ENCODE results near the gene GGCT. TPM values are rescaled to one million over a fixed set of nuclear protein-coding genes. Genes with fewer than 3 reads are reported as not detected.

GGCT gene
- polyA plus RNA-seq, 1 donor (not counting 4 experiments of a cell fraction or from before 2014, with no cell fraction given) = 59.8 TPM

DNA sequence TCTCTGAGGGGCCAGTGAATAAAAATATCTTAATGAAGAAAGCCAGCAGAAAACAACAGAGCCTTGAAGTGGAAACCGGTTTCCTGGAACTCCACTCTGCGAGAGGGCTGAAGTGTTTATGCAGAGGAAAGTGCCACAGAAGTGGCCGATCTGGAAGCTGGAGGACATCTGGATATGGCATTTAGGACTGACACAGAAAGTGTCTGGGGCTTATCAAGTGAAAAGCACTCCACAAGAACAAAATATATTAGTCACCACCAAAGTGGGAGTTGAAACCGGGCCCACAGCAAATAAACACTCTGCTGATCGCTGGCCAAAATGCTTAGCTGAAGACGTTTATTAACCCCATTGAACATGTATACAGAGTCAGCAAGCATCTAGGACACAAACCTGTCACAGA lies 33.9 kb downstream of the GGCT start:
- no peak for DNase-seq (ENCODE audit: low read depth, low spot score)
- no peaks in the 10 kb centered on the region for H4K20me1 ChIP-seq (ENCODE audit: control insufficient read depth, extremely low read depth, insufficient read depth, low read length)
- no peaks in the 10 kb centered on the region for H3K9me1 ChIP-seq (ENCODE audit: control insufficient read depth, extremely low read depth, insufficient read depth, low read length)

GRCh38 chr7:30470163-30470770 lies 34.4 kb downstream of the GGCT start:
- H3K9ac ChIP-seq (ENCODE audit: control insufficient read depth, extremely low read depth, insufficient read depth, low read length) = no peak overlapping the region
- no peak for FAIRE-seq
- H2AFZ ChIP-seq (ENCODE audit: control insufficient read depth, low read length) = no peak overlapping the region
- no peaks in the 10 kb centered on the region for H3K27me3 ChIP-seq (ENCODE audit: control insufficient read depth, extremely low read depth, insufficient read depth, low read length)
- H3K9me1 ChIP-seq (ENCODE audit: control insufficient read depth, extremely low read depth, insufficient read depth, low read length) = no peaks in the 10 kb centered on the region
- peaks cover 5% of the 10 kb centered on the region for H3K79me2 ChIP-seq (ENCODE audit: control insufficient read depth, insufficient read depth, low read length)
- H3K4me3 ChIP-seq (ENCODE audit: control insufficient read depth in 2 of 3, extremely low read depth in 1 of 3, insufficient read depth in 2 of 3, low read depth in 1 of 3, low read length in 3 of 3) = no peak overlapping the region
- no peak for TF ChIP-seq EZH2 (IDR thresholded peaks at IDR 0.05; ENCODE audit: low read length)
- TF ChIP-seq CTCF (optimal IDR thresholded peaks at IDR 0.05 in 1 of 3, IDR thresholded peaks at IDR 0.05 in 1 of 3, conservative IDR thresholded peaks at IDR 0.05 in 1 of 3; ENCODE audit: extremely low read depth in 1 of 3, insufficient read depth in 2 of 3, low read length in 3 of 3) = no peak
- H3K36me3 ChIP-seq (ENCODE audit: control insufficient read depth in 2 of 2, extremely low read depth in 1 of 2, insufficient read depth in 2 of 2, low read length in 2 of 2) = no peaks in the 10 kb centered on the region
- H3K27ac ChIP-seq (ENCODE audit: control insufficient read depth, insufficient read depth, low read length) = peak overlapping the region; percentile 50
- dilution Hi-C loops (cut with MboI; ENCODE audit: extremely low pct_ligation_motif_present, low sequenced_read_pairs) = no loop called here
- no peaks in the 10 kb centered on the region for H4K20me1 ChIP-seq (ENCODE audit: control insufficient read depth, extremely low read depth, insufficient read depth, low read length)
- H3K4me2 ChIP-seq (ENCODE audit: control insufficient read depth, extremely low read depth, insufficient read depth, low read depth, low read length) = no peak overlapping the region
- DNase-seq (ENCODE audit: low read depth, low spot score) = no peak
- peaks cover 15% of the 10 kb centered on the region for H3K4me1 ChIP-seq (ENCODE audit: control insufficient read depth, extremely low read depth, insufficient read depth, low read length)
- no peaks in the 10 kb centered on the region for H3K9me3 ChIP-seq (ENCODE audit: control insufficient read depth, low read depth, low read length)

More for the DNA sequence above, 33.9 kb downstream of the GGCT start:
- H3K79me2 ChIP-seq (ENCODE audit: control insufficient read depth, insufficient read depth, low read length) = peaks cover 5% of the 10 kb centered on the region
- no peak overlapping the region for H3K9ac ChIP-seq (ENCODE audit: control insufficient read depth, extremely low read depth, insufficient read depth, low read length)
- H3K36me3 ChIP-seq (ENCODE audit: control insufficient read depth in 2 of 2, extremely low read depth in 1 of 2, insufficient read depth in 2 of 2, low read length in 2 of 2) = no peaks in the 10 kb centered on the region
- H3K4me2 ChIP-seq (ENCODE audit: control insufficient read depth, extremely low read depth, insufficient read depth, low read depth, low read length) = no peak overlapping the region
- H3K27ac ChIP-seq (ENCODE audit: control insufficient read depth, insufficient read depth, low read length) = no peak overlapping the region
- H3K4me1 ChIP-seq (ENCODE audit: control insufficient read depth, extremely low read depth, insufficient read depth, low read length) = peaks cover 15% of the 10 kb centered on the region
- no peaks in the 10 kb centered on the region for H3K27me3 ChIP-seq (ENCODE audit: control insufficient read depth, extremely low read depth, insufficient read depth, low read length)
- no peak overlapping the region for H2AFZ ChIP-seq (ENCODE audit: control insufficient read depth, low read length)
- no peak for FAIRE-seq
- no peak overlapping the region for H3K4me3 ChIP-seq (ENCODE audit: control insufficient read depth in 2 of 3, extremely low read depth in 1 of 3, insufficient read depth in 2 of 3, low read depth in 1 of 3, low read length in 3 of 3)
- dilution Hi-C loops (cut with MboI; ENCODE audit: extremely low pct_ligation_motif_present, low sequenced_read_pairs) = no loop called here
- no peaks in the 10 kb centered on the region for H3K9me3 ChIP-seq (ENCODE audit: control insufficient read depth, low read depth, low read length)
- no peak for TF ChIP-seq EZH2 (IDR thresholded peaks at IDR 0.05; ENCODE audit: low read length)
- TF ChIP-seq CTCF (optimal IDR thresholded peaks at IDR 0.05 in 1 of 3, IDR thresholded peaks at IDR 0.05 in 1 of 3, conservative IDR thresholded peaks at IDR 0.05 in 1 of 3; ENCODE audit: extremely low read depth in 1 of 3, insufficient read depth in 2 of 3, low read length in 3 of 3) = no peak
